ENCODE results near the gene CELF5. TPM values are rescaled to one million over a fixed set of nuclear protein-coding genes. Genes with fewer than 3 reads are reported as not detected.

CELF5 gene
- total and polyA plus RNA-seq, 9 of the 15 experiments (the other 6 are each of a cell fraction or from before 2014, with no cell fraction given), result 0.01 to 0.56 (median 0.22) TPM

- TF ChIP-seq RNF219 (CRISPR knock-in tag; IDR thresholded peaks at IDR 0.05) (no peak), SAP30 (IDR thresholded peaks at IDR 0.05; ENCODE audit: borderline replicate concordance, insufficient read depth, low read depth, low read length, poor library complexity, severe bottlenecking) (no peak), CHD4 (IDR thresholded peaks at IDR 0.05; ENCODE audit: insufficient read depth, insufficient replicate concordance, low read depth, low read length, poor library complexity, severe bottlenecking) (peak; percentile 98), GTF2F1 (IDR thresholded peaks at IDR 0.05; ENCODE audit: low read depth, low read length) (no peak), ZBTB26 (CRISPR knock-in tag; IDR thresholded peaks at IDR 0.05) (no peak), CBFA2T3 (IDR thresholded peaks at IDR 0.05) (peak; percentile 91), KLF1 (tag; IDR thresholded peaks at IDR 0.05) (no peak), ZNF140 (CRISPR knock-in tag; IDR thresholded peaks at IDR 0.05) (no peak), ZSCAN32 (CRISPR knock-in tag; IDR thresholded peaks at IDR 0.05) (no peak), ZNF274 (IDR thresholded peaks at IDR 0.05; ENCODE audit: borderline replicate concordance, low read depth, low read length) (no peak), BCL6 (CRISPR knock-in tag; IDR thresholded peaks at IDR 0.05) (no peak), JUND (IDR thresholded peaks at IDR 0.05; ENCODE audit: borderline replicate concordance, low read depth, low read length) (no peak), JUND (tag; IDR thresholded peaks at IDR 0.05; ENCODE audit: borderline replicate concordance, low read depth, low read length) (no peak), ZNF696 (CRISPR knock-in tag; conservative IDR thresholded peaks at IDR 0.05) (no peak), MTF1 (CRISPR knock-in tag; IDR thresholded peaks at IDR 0.05; ENCODE audit: borderline replicate concordance) (no peak), SIN3A (IDR thresholded peaks at IDR 0.05; ENCODE audit: borderline replicate concordance in 2 of 2, control insufficient read depth in 1 of 2, low read depth in 2 of 2, low read length in 2 of 2) (no peak), PHF20 (IDR thresholded peaks at IDR 0.05; ENCODE audit: partially characterized antibody) (peak; percentile 94), SETDB1 (IDR thresholded peaks at IDR 0.05; ENCODE audit: low read length) (no peak), POLR2A (conservative IDR thresholded peaks at IDR 0.05) (no peak), ZNF592 (IDR thresholded peaks at IDR 0.05) (no peak), FOXP1 (CRISPR knock-in tag; IDR thresholded peaks at IDR 0.05) (no peak)
Observed at GRCh38 chr19:3183721-3184641, 40.5 kb upstream of the CELF5 start (continued).

Data from K562 (cell line).